Kidney (tissue), 14 donors: ENCODE data around the gene HNRNPA1. TPM values are rescaled to one million over a fixed set of nuclear protein-coding genes. Genes with fewer than 3 reads are reported as not detected.
A peak's percentile ranks its signal among the peaks of the same experiment; 100 is the strongest.

Experiments used
- DNase-seq, 5 donors: peaks; one replicate each; pipeline ENCODE4 v3.0.0-alpha.2; 2013 to 2020
- FAIRE-seq: peaks from 2 replicates; lab custom pipeline; 2012; peaks lifted over from hg19 to GRCh38; lab: Jason Lieb, UNC
- H3K27ac ChIP-seq, 2 donors: one replicate each; pipeline ENCODE4 v1.7.0; 2013; ENCODE audit warnings: low read depth in 2 of 2, low read length in 2 of 2, inconsistent platforms in 1 of 2
- H3K27me3 ChIP-seq: one replicate; pipeline ENCODE4 v1.7.1; 2013; ENCODE audit warnings: low read length, inconsistent platforms; ENCODE audit not compliant: control insufficient read depth, insufficient read depth
- H3K36me3 ChIP-seq, 3 donors: one replicate each; pipeline versions ENCODE4 v1.7.0 to v1.7.1; 2013; ENCODE audit warnings: low read length in 3 of 3, control low read depth in 1 of 3, inconsistent platforms in 1 of 3; ENCODE audit not compliant: insufficient read depth in 3 of 3, control insufficient read depth in 2 of 3
- H3K4me1 ChIP-seq, 3 donors: one replicate each; pipeline versions ENCODE4 v1.7.0 to v1.7.1; 2013; ENCODE audit warnings: low read length in 3 of 3, inconsistent platforms in 1 of 3, low read depth in 1 of 3; ENCODE audit not compliant: control insufficient read depth in 2 of 3, insufficient read depth in 2 of 3
- H3K4me3 ChIP-seq, 3 donors: one replicate each; pipeline versions ENCODE4 v1.7.0 to v1.8.1; 2013; ENCODE audit warnings: low read length in 3 of 3, control low read depth in 1 of 3, inconsistent platforms in 1 of 3
- H3K9ac ChIP-seq, 3 donors: one replicate each; pipeline versions ENCODE4 v1.7.0 to v1.7.1; 2013; ENCODE audit warnings: low read length in 3 of 3, control low read depth in 1 of 3, inconsistent platforms in 1 of 3
- H3K9me3 ChIP-seq, 3 donors: one replicate each; pipeline versions ENCODE4 v1.7.0 to v1.7.1; 2013; ENCODE audit warnings: low read length in 3 of 3, control low read depth in 1 of 3, inconsistent platforms in 1 of 3; ENCODE audit not compliant: control insufficient read depth in 2 of 3, insufficient read depth in 1 of 3
- CTCF ChIP-seq: IDR thresholded peaks from 3 replicates; pipeline ENCODE4 v1.5.1; 2012; ENCODE audit warnings: mild to moderate bottlenecking, moderate library complexity, borderline replicate concordance; ENCODE audit not compliant: insufficient read depth; ENCODE audit errors: extremely low read depth
- intact Hi-C: fragments of 100-400 bp; cut with DNase I; formaldehyde crosslinking; loops from one replicate; pipeline ENCODE4 v1.11.1; 2022
- polyA plus RNA-seq: library from polyadenylated mRNA; stranded (reverse); fragments of 350-450 nt; fragmentation: Illumina TruSeq; extraction: RNeasy Lipid Tissue Mini Kit (QIAGEN cat#74804); gene quantifications from one replicate; pipeline ENCODE4 v1.2.3, GENCODE V29; 2014; ENCODE audit warnings: low read depth, low replicate concordance; ENCODE audit not compliant: insufficient read depth
- total RNA-seq: library from RNA; stranded (reverse); fragmentation: NEBNext Ultra II Directional; extraction: Animal tissue kit (Norgen Biotek cat#: 25700); gene quantifications from one replicate; pipeline ENCODE4 v1.2.1, GENCODE V29; 2021
- donor health status: control.
- donor health status: control.
- donor health status: control.
- donor health status: control.
- donor health status: control.
- donor health status: DM: yes; HTN: yes; CAD: no.
- donor health status: Normal renal cell carcinoma (clear cell type).

Gene HNRNPA1
- total and polyA plus RNA-seq, 2 donors from 2014 or later = 648 to 964 TPM

DNA sequence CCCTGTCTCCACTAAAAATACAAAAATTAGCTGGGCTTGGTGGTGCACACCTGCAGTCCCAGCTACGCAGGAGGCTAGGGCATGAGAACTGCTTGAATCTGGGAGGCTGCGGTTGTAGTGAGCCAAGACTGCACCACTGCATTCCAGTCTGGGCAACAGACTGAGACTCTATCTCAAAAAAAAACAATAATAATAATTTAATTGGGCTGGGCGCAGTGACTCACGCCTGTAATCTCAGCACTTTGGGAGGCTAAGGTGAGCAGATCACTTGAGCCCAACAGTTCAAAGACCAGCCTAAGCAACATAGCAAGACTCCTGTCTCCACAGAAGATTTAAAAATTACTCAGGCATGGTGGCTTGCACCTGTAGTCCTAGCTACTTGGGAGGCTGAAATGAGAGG lies 27.3 kb upstream of the HNRNPA1 start:
- no peaks in the 10 kb centered on the region for H3K9me3 ChIP-seq
- FAIRE-seq = no peak
- H3K4me3 ChIP-seq = no peak overlapping the region
- no peak for DNase-seq
- no peaks in the 10 kb centered on the region for H3K27me3 ChIP-seq
- no peak for TF ChIP-seq CTCF
- H3K4me1 ChIP-seq = peaks cover 0 to 4% (median 0%) of the 10 kb centered on the region in 3 donors
- H3K9ac ChIP-seq = no peak overlapping the region
- intact Hi-C loops = no loop called here
- peaks cover 2 to 10% (median 3%) of the 10 kb centered on the region in 3 donors for H3K36me3 ChIP-seq
- no peak overlapping the region for H3K27ac ChIP-seq

DNA sequence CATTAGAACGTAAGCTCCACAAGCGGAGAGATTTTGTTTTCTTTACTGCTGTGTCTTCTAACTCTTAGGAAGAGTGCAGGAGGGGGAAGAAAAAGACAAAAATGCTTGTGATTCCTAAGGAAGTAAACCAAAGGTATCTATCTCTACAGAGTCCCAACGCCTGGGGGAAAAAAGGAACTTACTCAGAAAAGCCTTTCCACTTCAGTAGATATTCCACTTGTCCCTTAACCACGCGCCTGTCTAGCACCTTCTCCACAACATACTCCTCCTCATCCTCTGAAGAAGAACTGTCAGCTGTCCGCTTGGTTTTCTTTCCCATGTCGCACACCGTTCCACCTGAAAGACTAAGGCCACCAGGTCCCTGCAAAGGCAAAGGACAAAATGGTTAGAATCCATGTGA lies 23.2 kb upstream of the HNRNPA1 start:
- no peak for TF ChIP-seq CTCF
- no peak for DNase-seq
- intact Hi-C loops = no loop called here
- no peaks in the 10 kb centered on the region for H3K27me3 ChIP-seq
- H3K27ac ChIP-seq = peak overlapping the region in 1 of 2 donors; percentile 29
- H3K4me1 ChIP-seq = peaks cover 9 to 18% (median 15%) of the 10 kb centered on the region in 3 donors
- no peak overlapping the region for H3K9ac ChIP-seq
- H3K36me3 ChIP-seq = peaks cover 2 to 10% (median 3%) of the 10 kb centered on the region in 3 donors
- no peaks in the 10 kb centered on the region for H3K9me3 ChIP-seq
- FAIRE-seq = no peak
- H3K4me3 ChIP-seq = no peak overlapping the region

- FAIRE-seq = no peak
- H3K9ac ChIP-seq = peak overlapping the region in 1 of 3 donors; percentile 38
- H3K36me3 ChIP-seq = peaks cover 2 to 10% (median 3%) of the 10 kb centered on the region in 3 donors
- peak overlapping the region; percentile 18 to 85 for H3K27ac ChIP-seq
- no peak overlapping the region for H3K4me3 ChIP-seq
- intact Hi-C loops = no loop called here
- DNase-seq = peak in 1 of 5 donors; percentile 26
- no peaks in the 10 kb centered on the region for H3K9me3 ChIP-seq
- H3K27me3 ChIP-seq = no peaks in the 10 kb centered on the region
- no peak for TF ChIP-seq CTCF
- H3K4me1 ChIP-seq = peaks cover 14 to 23% (median 20%) of the 10 kb centered on the region in 3 donors
Measured at GRCh38 chr12:54258201-54258681, 22.3 kb upstream of the HNRNPA1 start.
